ENCODE results near the gene PCDH19. TPM values are rescaled to one million over a fixed set of nuclear protein-coding genes. Genes with fewer than 3 reads are reported as not detected.

The PCDH19 gene
- polyA plus RNA-seq, 1 of the 3 experiments (the other 2 are of a cell fraction), result under 0.01 TPM

DNA sequence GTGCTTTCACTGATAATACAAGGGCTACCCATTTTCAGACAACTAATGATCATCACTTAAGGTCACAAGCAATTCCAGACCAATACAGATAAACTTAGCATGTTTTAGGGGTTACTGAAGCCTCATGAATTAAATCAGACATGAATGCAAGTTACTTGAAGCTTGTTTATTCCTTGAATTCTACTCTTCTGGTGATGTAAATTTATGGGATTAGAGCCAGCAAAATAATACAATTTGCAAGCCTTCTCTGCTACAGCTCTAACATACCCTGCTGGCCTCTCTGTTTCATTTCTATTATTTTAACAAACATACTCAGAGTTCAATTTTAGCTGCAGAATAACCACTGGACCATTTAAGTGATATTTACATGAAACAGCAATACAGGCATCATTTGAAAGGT lies 60.7 kb downstream of the PCDH19 start:
- Histone ChIP-seq H4K20me1 (ENCODE audit: insufficient read depth) (no peaks in the 10 kb centered on the region), H3K4me3 (ENCODE audit: low read depth in 2 of 2, low read length in 1 of 2) (no peak overlapping the region), H3K4me2 (no peak overlapping the region), H3K9me3 (no peaks in the 10 kb centered on the region), H3K9me2 (no peaks in the 10 kb centered on the region), H3K4me1 (ENCODE audit: control insufficient read depth in 1 of 2, insufficient read depth in 2 of 2, low read depth in 1 of 2, low read length in 1 of 2) (no peaks in the 10 kb centered on the region), H3K27ac (ENCODE audit: low read depth in 2 of 2, low read length in 1 of 2) (no peak overlapping the region), H3K9ac (no peak overlapping the region), H3K27me3 (ENCODE audit: insufficient read depth) (peaks cover 12% of the 10 kb centered on the region; the same call in 1 of the 2 replicates), H2AFZ (ENCODE audit: low read depth) (no peak overlapping the region), H3F3A (replicated peaks; ENCODE audit: insufficient read depth) (no peaks in the 10 kb centered on the region), H3K79me2 (ENCODE audit: insufficient read depth) (no peaks in the 10 kb centered on the region), H3K36me3 (replicated peaks in 1 of 2; ENCODE audit: control insufficient read depth in 1 of 2, insufficient read depth in 2 of 2, low read length in 1 of 2) (no peaks in the 10 kb centered on the region)
- CTCF ChIA-PET, result no interaction called here
- DNase-seq, result no peak
- POLR2A ChIA-PET, result no interaction called here
- TF ChIP-seq MXI1 (IDR thresholded peaks at IDR 0.05; ENCODE audit: low read depth, low read length), result no peak
- TF ChIP-seq, protein P1, sequence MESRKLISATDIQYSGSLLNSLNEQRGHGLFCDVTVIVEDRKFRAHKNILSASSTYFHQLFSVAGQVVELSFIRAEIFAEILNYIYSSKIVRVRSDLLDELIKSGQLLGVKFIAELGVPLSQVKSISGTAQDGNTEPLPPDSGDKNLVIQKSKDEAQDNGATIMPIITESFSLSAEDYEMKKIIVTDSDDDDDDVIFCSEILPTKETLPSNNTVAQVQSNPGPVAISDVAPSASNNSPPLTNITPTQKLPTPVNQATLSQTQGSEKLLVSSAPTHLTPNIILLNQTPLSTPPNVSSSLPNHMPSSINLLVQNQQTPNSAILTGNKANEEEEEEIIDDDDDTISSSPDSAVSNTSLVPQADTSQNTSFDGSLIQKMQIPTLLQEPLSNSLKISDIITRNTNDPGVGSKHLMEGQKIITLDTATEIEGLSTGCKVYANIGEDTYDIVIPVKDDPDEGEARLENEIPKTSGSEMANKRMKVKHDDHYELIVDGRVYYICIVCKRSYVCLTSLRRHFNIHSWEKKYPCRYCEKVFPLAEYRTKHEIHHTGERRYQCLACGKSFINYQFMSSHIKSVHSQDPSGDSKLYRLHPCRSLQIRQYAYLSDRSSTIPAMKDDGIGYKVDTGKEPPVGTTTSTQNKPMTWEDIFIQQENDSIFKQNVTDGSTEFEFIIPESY (IDR thresholded peaks at IDR 0.05; ENCODE audit: borderline replicate concordance, low read depth), result no peak
- TF ChIP-seq SIN3A (IDR thresholded peaks at IDR 0.05; ENCODE audit: borderline replicate concordance, low read depth, low read length), result no peak
- TF ChIP-seq TCF12 (IDR thresholded peaks at IDR 0.05), result no peak
- TF ChIP-seq, protein P2, sequence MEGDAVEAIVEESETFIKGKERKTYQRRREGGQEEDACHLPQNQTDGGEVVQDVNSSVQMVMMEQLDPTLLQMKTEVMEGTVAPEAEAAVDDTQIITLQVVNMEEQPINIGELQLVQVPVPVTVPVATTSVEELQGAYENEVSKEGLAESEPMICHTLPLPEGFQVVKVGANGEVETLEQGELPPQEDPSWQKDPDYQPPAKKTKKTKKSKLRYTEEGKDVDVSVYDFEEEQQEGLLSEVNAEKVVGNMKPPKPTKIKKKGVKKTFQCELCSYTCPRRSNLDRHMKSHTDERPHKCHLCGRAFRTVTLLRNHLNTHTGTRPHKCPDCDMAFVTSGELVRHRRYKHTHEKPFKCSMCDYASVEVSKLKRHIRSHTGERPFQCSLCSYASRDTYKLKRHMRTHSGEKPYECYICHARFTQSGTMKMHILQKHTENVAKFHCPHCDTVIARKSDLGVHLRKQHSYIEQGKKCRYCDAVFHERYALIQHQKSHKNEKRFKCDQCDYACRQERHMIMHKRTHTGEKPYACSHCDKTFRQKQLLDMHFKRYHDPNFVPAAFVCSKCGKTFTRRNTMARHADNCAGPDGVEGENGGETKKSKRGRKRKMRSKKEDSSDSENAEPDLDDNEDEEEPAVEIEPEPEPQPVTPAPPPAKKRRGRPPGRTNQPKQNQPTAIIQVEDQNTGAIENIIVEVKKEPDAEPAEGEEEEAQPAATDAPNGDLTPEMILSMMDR (IDR thresholded peaks at IDR 0.05), result no peak
- no peak for TF ChIP-seq IRF3 (IDR thresholded peaks at IDR 0.05; ENCODE audit: low read depth, low read length)
- no peak for TF ChIP-seq SMC3 (IDR thresholded peaks at IDR 0.05; ENCODE audit: low read depth, low read length)
- TF ChIP-seq FOXM1 (IDR thresholded peaks at IDR 0.05; ENCODE audit: low read depth), result no peak
- no peak for TF ChIP-seq ELF1 (IDR thresholded peaks at IDR 0.05)
- no peak for TF ChIP-seq EP300 (IDR thresholded peaks at IDR 0.05; ENCODE audit: borderline replicate concordance in 1 of 2, low read depth in 1 of 2, low read length in 1 of 2)
- TF ChIP-seq NFIC (IDR thresholded peaks at IDR 0.05; ENCODE audit: borderline replicate concordance), result no peak
- no peak for TF ChIP-seq EZH2phosphoT487 (IDR thresholded peaks at IDR 0.05; ENCODE audit: borderline replicate concordance, low read depth)
- TF ChIP-seq NRF1 (IDR thresholded peaks at IDR 0.05; ENCODE audit: low read depth, low read length), result no peak
- no peak for TF ChIP-seq RCOR1 (IDR thresholded peaks at IDR 0.05; ENCODE audit: low read length)
- TF ChIP-seq RFX5 (IDR thresholded peaks at IDR 0.05; ENCODE audit: low read length), result no peak
- no peak for TF ChIP-seq CHD2 (IDR thresholded peaks at IDR 0.05; ENCODE audit: low read length, partially characterized antibody)
- TF ChIP-seq, protein P3, sequence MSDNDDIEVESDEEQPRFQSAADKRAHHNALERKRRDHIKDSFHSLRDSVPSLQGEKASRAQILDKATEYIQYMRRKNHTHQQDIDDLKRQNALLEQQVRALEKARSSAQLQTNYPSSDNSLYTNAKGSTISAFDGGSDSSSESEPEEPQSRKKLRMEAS (IDR thresholded peaks at IDR 0.05; ENCODE audit: low read depth), result no peak
